GM21576 (cell line): ENCODE measurements around the gene HTR1B.

ENCODE experiments used
- ATAC-seq: cut with Tn5 transposase; IDR thresholded peaks from one replicate; pipeline ENCODE4 v1.9.1; 2021; ENCODE audit warnings: mild to moderate bottlenecking, moderate library complexity; ENCODE audit not compliant: unreplicated experiment

HTR1B gene

GRCh38 chr6:77456531-77457248 is 6.6 kb downstream of the HTR1B start:
- no peak for ATAC-seq

- no peak for ATAC-seq
These were observed 8.0 kb downstream of the HTR1B start for GRCh38 chr6:77455271-77455670.

GRCh38 chr6:77454386-77454785 is 8.9 kb downstream of the HTR1B start:
- no peak for ATAC-seq

- no peak for ATAC-seq
These were observed 11.8 kb downstream of the HTR1B start for GRCh38 chr6:77451466-77451865.

GRCh38 chr6:77450924-77451323 is 12.4 kb downstream of the HTR1B start:
- no peak for ATAC-seq

GRCh38 chr6:77448546-77448945 is 14.7 kb downstream of the HTR1B start:
- no peak for ATAC-seq

GRCh38 chr6:77447254-77447653 is 16.0 kb downstream of the HTR1B start:
- no peak for ATAC-seq

- no peak for ATAC-seq
These were observed 17.0 kb downstream of the HTR1B start for GRCh38 chr6:77446249-77446648.

GRCh38 chr6:77445214-77445613 is 18.1 kb downstream of the HTR1B start:
- no peak for ATAC-seq

GRCh38 chr6:77440206-77440976 is 22.9 kb downstream of the HTR1B start:
- ATAC-seq: no peak

- ATAC-seq: no peak
These were observed 29.4 kb downstream of the HTR1B start for GRCh38 chr6:77433888-77434287.

- no peak for ATAC-seq
These were observed 32.8 kb downstream of the HTR1B start for GRCh38 chr6:77430504-77430903.

- no peak for ATAC-seq
These were observed 37.6 kb downstream of the HTR1B start for GRCh38 chr6:77425671-77426070.

- no peak for ATAC-seq
These were observed 38.1 kb downstream of the HTR1B start for GRCh38 chr6:77425216-77425615.

- no peak for ATAC-seq
These were observed 38.5 kb downstream of the HTR1B start for GRCh38 chr6:77424761-77425160.

GRCh38 chr6:77416839-77417238 is 46.5 kb downstream of the HTR1B start:
- ATAC-seq: no peak

- no peak for ATAC-seq
These were observed 47.6 kb downstream of the HTR1B start for GRCh38 chr6:77415706-77416105.
